ENCODE measurements around the gene DDX23. TPM values are rescaled to one million over a fixed set of nuclear protein-coding genes. Genes with fewer than 3 reads are reported as not detected.

Gene DDX23
- total and polyA plus RNA-seq, 8 donors: 30.3 to 88.1 (median 57.2) TPM

GRCh38 chr12:48824905-48825304 is 27.1 kb downstream of the DDX23 start:
- Histone ChIP-seq H3K36me3 (peaks cover 13 to 67% (median 60%) of the 10 kb centered on the region in 4 donors), H3K4me3 (no peak overlapping the region), H3K27ac (no peak overlapping the region), H3K4me1 (no peaks in the 10 kb centered on the region), H3K27me3 (no peaks in the 10 kb centered on the region), H3K9me3 (no peaks in the 10 kb centered on the region)
- 81 to 97% (median 91%) methylated on average over 4 of the region's 4 CpGs for WGBS, 5 donors
- no peak for TF ChIP-seq POLR2AphosphoS5 (IDR thresholded peaks at IDR 0.05)
- TF ChIP-seq CTCF (IDR thresholded peaks at IDR 0.05): no peak
- TF ChIP-seq EP300 (IDR thresholded peaks at IDR 0.05): no peak
- no peak for TF ChIP-seq POLR2A (IDR thresholded peaks at IDR 0.05)
- no peak for DNase-seq
- intact Hi-C loops (cut with DNase I; ENCODE audit: low total_unique reads): no loop called here

GRCh38 chr12:48824112-48824511 is 27.9 kb downstream of the DDX23 start:
- Histone ChIP-seq H3K36me3 (peaks cover 5 to 59% (median 52%) of the 10 kb centered on the region in 4 donors), H3K9me3 (no peaks in the 10 kb centered on the region), H3K27ac (no peak overlapping the region), H3K4me3 (no peak overlapping the region), H3K4me1 (peaks cover 0 to 5% (median 2%) of the 10 kb centered on the region in 4 donors), H3K27me3 (no peaks in the 10 kb centered on the region)
- intact Hi-C loops (cut with DNase I; ENCODE audit: low total_unique reads): no loop called here
- no peak for TF ChIP-seq EP300 (IDR thresholded peaks at IDR 0.05)
- no peak for TF ChIP-seq POLR2AphosphoS5 (IDR thresholded peaks at IDR 0.05)
- TF ChIP-seq POLR2A (IDR thresholded peaks at IDR 0.05): no peak
- TF ChIP-seq CTCF (IDR thresholded peaks at IDR 0.05): no peak
- DNase-seq: peak; percentile 38 to 85
- WGBS, 5 donors: 30 to 60% (median 56%) methylated on average over 11 to 12 of the region's 12 CpGs

- intact Hi-C loops (cut with DNase I; ENCODE audit: low total_unique reads): no loop called here
- Histone ChIP-seq H3K36me3 (peaks cover 0 to 51% (median 44%) of the 10 kb centered on the region in 4 donors), H3K4me1 (peaks cover 4 to 13% (median 9%) of the 10 kb centered on the region in 4 donors), H3K27me3 (no peaks in the 10 kb centered on the region), H3K27ac (no peak overlapping the region), H3K4me3 (no peak overlapping the region), H3K9me3 (no peaks in the 10 kb centered on the region)
- no peak for DNase-seq
- TF ChIP-seq CTCF (IDR thresholded peaks at IDR 0.05) (no peak), EP300 (IDR thresholded peaks at IDR 0.05) (no peak), POLR2AphosphoS5 (IDR thresholded peaks at IDR 0.05) (no peak), POLR2A (IDR thresholded peaks at IDR 0.05) (no peak)
- WGBS, 5 donors: 93 to 97% (median 93%) methylated on average over 9 to 11 of the region's 11 CpGs
These were observed 28.7 kb downstream of the DDX23 start for GRCh38 chr12:48823281-48823680.

- TF ChIP-seq CTCF (IDR thresholded peaks at IDR 0.05) (no peak), POLR2AphosphoS5 (IDR thresholded peaks at IDR 0.05) (no peak), EP300 (IDR thresholded peaks at IDR 0.05) (no peak)
- Histone ChIP-seq H3K27ac (no peak overlapping the region), H3K27me3 (peaks cover 0 to 5% (median 0%) of the 10 kb centered on the region in 3 donors), H3K4me3 (no peak overlapping the region), H3K9me3 (no peaks in the 10 kb centered on the region), H3K4me1 (peaks cover 8 to 18% (median 14%) of the 10 kb centered on the region in 4 donors), H3K36me3 (peaks cover 0 to 45% (median 38%) of the 10 kb centered on the region in 4 donors)
- 54 to 78% (median 72%) methylated on average over 2 of the region's 2 CpGs for WGBS, 5 donors
- DNase-seq: no peak
- intact Hi-C loops (cut with DNase I; ENCODE audit: low total_unique reads): no loop called here
These were observed 29.3 kb downstream of the DDX23 start for GRCh38 chr12:48822711-48823110.
